Activated gamma-delta T cell (primary cell): ENCODE measurements around the gene F2RL3.

Source experiments
- DNase-seq: peaks from one replicate; lab custom pipeline; 2025; lab: John Stamatoyannopoulos, UW

Gene F2RL3

DNA sequence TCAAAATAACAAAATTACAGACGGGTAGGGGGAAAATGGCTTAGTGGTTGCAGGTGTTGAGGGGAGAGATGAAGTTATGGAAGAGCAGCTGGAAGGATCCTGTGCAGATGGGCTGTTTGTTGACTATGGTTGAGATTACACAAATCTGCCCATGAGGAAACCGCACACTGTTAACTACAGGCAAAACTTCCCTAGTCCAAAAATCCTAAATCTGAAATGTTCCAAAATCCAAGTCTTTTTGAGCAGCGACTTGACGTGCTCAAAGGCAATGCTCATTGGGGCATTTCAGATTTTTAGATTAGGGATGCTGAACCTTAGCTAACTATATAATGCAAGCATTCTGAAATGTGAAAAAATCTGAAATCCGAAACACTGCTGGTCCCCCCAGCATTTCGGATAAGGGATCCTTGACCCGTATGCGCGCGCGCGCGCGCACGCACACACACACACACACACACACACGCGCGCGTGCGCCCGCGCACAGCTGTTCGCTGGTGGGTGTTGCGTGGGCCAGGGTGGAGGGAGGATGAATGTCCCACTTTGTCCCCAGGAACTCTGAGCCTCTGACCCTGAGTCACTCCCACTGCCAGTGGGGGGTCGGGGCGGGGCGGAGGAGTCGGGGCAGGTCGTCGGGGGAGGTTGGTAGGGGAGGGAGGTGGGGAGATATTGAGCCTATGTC lies 6.8 kb downstream of the F2RL3 start:
- DNase-seq, result no peak

DNA sequence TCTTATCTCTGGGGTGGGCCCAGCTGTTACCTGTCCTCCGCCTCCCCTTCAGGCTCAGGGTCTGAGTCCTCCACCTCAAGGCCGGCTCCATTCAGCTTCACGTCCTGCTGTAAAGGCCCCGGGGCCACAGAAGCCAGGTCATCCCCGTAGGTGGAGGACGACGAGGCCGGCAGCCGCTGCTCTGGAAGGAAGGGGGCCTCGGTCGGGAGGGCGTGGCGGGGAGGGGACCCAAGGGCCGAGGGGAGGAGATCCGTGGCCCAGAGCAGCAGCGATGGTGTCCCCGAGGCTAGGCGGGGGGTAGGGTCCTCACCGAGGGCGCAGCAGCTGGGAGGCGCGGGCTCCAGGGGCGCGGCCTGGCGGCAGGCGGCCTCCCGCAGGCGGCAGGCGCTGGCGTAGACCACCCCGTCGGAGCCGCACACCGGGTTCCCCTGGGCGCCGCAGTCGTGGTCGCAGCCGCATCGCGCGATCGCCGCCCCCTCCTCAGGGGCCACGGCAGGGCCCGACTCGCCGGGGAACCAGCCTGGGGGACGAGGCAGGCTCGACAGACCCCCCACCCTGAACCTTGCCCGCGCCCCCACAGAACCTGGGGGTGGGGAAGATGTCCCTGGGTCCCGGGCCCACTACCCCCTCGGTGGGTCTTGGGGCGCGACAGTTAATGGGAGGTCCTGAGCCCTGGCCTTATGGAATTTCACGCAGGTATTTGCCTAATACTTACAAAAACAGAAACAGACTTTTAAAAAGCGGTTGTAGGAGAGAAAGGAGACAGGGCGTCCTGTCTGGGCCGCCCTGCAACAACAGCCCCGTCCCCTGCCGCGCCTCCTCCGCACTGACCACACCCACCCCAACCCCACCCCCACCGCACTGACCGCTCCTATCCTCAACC lies 7.6 kb downstream of the F2RL3 start:
- DNase-seq, result no peak

DNA sequence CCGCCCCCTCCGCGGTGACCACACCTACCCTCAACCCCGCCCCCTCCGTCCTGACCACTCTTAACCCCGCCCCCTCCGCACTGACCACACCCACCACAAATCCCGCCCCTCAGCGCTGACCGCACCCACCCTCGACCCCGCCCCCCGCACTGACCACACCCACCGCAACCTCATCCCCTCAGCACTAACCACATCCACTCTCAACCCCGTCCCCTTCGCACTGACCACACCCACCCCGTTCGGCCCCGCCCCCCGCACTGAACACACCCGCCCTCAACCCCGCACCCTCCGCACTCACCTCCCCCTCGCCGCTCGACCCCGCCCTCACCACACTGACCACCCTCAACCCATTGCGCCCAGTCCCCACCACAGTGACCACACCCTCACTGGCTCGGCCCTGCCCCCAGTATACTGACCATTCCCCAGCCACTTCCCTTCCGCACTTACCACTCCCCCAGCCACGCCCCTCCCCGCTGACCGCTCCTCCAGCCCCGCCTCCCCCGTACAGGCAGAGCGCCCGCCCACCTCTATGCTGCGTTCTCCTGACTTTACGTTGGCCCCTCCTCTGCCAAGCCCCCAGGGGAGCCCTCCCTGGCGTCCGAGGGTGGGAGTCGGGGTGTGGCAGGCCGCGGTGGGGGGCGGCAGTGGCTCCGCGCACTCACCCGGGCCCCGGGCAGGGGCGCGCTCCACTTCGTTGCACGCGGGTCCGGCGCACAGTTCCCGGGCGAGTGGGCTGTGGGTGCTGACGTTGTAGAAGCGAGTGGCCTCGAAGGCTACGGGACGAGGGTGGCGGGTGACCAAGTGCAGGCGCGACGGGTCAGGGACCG lies 8.4 kb downstream of the F2RL3 start:
- peak; percentile 53 for DNase-seq

DNA sequence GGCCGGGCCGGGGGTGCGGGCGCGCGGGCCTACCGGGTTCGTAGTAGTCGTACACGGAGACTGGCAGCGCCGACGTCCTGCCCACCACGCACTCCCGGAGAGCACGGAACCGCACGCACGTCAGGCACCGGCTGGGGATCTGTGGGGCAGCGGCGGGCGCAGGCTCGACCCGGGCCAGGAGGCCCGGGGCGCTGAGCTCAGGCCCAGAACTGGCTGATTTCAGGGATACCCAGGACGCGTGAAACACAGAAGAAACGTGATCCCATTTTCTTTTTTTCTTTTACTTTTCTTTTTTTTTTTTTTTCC lies 9.0 kb downstream of the F2RL3 start:
- DNase-seq, result no peak

DNA sequence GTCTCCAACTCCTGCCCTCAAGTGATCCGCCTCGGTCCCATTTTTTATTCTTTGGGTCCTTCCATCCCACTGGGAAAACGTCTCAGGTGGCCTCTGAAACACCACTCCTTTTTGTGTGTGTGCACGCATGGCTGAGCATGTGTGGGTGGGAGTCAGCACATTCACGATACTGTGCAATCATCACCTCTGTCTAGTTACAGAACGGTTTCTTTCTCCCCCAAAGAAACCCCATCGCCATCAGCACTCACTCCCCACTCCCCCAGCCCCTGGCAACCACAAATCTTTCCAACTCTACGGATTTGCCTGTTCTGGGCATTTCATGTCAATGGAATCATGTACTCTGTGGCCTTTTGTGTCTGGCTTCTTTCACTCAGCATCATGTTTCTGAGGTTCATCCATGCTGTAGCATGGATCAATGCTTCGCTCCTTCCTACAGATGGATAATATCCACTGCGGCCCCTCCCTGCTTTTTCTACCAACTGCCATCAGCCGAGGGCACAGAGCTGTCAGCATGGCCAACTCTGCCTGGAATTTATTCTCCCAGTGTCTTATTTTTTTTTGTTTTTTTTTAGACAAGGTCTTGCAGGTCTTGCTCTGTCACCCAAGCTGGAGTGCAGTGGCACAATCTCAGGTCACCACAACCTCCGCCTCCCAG lies 9.7 kb downstream of the F2RL3 start:
- no peak for DNase-seq

DNA sequence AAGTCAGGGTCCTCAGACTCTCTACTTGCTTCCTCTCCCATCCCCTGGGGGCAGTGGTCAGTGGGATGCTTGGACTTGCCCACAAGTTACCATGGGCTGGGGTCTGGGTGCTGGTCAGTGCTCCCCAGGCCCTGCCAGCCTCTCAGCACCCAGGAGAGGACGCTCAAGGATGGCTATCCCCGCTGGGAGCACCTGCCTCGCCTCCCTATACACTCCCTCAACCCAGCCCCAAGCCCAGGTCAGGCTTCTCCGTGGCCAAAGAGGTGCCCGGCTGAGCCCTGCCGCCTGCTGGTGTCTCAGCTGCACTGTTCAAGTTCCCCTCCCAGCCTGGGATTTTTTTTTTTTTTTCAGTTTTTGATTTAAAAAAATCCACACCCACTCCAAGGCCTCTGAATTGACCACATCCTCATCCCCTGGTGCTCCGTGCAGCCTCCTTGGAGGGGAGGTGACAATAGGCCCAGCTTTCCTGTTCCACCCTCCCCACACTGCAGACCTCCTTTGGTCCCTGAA lies 10.8 kb downstream of the F2RL3 start:
- no peak for DNase-seq

DNA sequence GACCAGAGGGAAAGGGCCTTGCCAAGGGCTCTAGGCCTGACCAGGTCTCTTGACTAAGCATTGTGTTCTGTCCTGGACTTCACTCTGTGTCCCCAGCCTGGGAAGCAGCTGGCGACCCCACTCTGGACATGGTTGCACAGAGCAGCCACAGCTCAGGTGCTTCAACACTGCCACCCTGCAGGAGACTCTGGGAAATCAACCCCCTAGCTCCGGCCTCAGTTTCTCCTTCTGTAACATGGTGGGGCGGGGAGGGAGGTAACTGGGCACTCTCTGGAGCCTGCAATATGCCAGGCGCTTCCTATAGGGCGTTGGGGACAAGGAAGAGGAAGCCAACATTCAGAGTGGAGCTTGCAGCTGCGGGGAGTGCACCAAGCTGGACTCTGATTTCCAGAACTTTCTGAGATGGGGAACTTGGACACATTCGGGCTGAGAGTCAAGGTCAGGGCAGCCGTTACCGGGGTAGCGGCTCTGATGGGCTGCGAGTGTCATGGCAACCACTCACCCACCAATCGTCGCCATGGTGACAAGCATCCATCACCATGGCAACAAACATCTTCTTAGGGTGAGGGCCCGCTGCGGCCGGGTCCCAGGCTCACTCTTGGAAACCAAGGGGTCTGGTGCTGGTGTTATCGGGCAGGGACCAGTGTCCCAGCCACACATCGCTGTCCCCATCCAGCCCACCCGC lies 12.8 kb downstream of the F2RL3 start:
- no peak for DNase-seq

DNA sequence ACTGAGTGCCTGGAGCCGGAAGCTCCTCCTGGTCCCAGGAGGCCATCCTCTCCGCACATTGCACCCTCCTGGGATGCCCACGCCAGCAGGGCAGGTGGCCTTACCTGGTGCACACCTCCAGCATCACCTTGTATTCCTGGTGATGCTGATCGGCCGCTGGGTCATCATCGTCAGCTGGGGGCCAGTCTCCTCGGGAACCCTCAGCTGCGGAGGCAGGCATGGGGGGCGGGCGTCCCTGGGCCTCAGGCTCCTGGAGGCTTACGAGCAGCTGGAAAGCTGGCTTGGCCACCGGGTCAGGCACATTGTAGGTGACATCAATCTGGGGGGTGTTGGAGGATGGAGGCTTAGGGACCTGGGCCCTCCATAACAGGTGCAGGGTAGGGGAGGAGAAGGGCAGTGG lies 13.7 kb downstream of the F2RL3 start:
- DNase-seq, result no peak

DNA sequence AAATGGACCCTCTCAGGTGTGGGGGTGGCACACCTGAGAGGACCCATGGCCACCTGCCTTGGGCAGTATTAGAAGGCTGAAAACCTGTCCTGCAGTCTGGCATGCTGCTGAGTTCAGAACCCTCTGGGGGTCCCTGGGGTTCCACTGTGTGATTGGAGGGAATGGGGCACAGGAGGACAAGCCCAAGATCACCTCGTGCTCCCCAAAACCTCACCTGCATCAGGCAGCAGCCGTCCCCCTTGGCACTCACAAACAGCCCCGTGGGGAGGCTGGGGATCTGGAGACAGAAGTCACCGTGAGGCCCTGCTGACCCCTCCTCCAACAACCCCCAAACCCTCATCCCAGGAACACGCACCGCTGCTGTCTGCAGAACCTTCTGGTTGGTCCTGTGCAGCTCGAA lies 14.5 kb downstream of the F2RL3 start:
- no peak for DNase-seq

DNA sequence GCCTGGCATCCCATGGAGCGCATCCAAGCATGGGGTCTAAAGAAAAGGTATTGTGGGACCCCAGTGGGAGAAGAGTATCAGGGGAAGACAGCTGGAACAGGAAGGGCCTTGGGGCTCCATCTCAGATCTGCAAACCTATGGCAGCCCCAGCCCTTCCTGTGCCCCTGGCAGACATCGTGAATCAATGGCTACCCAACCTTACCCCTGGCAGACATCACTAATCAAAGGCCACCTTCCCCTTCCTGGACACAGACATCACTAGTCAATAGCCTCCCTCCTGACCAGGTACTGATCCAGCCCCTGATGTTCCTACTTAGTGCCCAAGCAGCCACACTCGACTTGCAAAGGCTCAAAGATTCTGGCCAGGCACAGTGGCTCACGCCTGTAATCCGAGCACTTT lies 15.8 kb downstream of the F2RL3 start:
- no peak for DNase-seq

DNA sequence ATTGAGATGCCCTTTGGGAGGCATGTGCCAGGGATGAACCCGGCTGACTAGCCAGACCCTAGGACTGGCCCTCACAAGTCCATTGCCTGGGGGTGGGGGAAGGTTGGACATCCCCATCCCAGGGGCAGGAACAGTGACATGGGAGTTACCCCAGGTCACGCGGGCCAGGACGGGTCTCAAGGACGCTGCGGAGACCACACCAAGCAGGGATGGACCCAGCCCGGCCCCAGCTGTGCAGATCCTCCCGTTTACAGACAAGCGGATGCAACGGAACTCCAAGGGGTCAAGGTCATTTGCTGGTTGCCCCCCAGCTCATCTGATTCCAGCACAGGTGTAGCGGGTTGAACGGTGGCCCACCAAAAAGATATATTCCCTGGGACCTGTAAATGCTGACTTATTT lies 20.0 kb downstream of the F2RL3 start:
- no peak for DNase-seq

DNA sequence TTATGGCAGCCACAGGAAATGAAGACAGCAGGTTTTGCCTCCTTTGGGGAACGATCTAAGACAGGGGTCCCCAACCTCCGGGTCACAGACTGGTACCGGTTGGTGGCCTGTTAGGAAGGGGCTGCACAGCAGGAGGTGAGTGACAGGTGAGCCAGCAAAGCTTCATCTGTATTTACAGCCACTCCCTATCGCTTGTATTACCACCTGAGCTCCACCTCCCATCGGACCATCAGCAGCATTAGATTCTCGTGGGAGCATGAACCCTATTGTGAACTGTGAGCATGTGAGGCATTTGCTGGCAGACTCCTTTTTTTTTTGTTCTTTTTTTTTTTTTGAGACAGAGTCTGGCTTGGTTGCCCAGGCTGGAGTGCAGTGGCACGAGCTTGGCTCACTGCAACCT lies 22.2 kb downstream of the F2RL3 start:
- no peak for DNase-seq

DNA sequence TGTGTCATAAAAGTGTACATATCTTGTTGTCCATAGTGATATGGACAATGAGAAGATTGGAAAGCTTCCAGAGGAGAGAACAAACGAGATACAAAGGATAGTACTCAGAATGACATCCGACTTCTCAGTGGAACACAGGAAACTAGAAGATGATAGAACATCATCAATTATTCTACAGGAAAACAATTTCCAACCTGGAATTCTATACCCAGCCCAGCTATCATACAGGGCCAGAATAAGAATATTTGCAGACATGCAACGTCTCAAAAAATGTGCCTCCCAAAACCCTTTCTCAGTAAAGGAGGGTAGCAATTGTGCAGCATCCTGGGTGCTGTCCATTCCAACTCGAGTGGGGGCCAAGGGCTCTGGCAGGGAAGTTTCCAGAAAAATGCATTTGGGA lies 24.0 kb downstream of the F2RL3 start:
- no peak for DNase-seq

DNA sequence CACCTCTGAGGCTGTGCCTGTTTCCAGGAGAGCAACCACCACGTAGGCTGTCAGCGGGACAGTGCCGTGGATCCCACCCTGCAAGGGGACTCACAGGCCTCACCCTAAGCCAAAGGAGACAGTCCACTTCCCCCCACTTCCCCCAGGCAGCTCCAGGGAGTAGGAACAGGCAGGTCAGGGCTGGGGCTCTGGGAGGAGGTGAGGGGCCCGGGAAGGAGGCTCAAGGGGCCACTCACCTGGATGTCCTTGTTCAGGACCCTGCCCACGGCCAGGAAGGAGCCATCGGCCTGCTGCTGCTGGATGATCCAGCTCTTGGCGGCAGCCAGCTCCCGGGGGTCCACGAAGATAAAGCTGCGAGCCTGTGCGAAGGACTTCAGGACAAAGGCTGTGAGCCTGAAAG lies 25.6 kb downstream of the F2RL3 start:
- no peak for DNase-seq

DNA sequence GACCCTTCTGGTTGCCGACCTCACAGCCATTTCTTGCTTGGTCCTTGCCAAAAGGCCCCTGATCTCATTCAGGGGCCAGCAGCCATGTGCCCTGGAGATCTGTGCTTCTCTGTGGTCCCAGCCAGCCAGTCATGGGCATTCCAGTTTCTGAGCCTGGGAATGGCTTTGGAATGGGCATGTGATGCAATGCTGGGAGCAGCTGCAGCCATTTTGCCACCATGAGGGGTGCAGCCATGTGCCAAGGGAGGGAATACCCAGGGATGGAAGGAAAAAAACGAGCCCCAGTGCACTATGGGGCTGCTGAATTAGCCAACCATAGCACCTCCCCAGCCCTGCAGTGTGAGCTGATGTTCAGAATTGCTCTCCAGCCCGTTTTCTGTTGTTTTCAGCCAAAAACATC lies 26.3 kb downstream of the F2RL3 start:
- no peak for DNase-seq

DNA sequence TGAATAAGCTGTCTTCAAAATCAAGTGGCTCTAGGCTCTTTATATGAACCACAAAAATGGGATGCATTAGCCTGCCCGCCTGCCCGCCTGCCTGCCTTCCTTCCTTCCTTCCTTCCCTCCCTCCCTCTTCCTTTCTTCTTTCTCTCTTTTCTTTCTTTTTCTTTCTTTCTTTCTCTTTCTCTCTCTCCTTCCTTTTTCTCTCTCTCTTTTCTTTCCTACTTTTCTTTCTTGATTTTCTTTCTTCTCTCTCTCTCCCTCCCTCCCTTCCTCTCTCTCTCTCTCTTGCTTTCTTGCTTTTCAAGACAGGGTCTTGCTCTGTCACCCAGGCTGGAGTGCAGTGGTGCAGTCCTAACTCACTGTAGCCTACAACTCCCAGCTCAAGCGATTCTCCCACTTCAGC lies 26.9 kb downstream of the F2RL3 start:
- DNase-seq, result no peak

DNA sequence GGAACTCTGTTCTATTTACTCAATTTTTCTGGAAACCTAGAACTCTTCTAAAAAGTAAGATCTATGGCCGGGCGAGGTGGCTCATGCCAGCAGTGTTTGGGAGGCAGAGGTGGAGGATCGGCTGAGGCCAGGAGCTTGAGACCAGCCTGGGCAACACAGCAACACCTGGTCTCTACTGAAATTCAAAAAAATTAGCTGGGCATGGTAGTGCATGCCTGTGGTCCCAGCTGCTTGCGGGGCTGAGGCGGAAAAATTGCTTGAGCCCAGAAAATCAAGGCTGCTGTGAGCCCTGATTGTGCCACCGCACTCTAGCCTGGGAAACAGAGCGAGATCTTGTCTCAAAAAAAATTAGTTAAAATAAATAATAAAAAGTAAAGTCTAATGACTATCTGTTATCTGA lies 28.6 kb downstream of the F2RL3 start:
- DNase-seq, result no peak

DNA sequence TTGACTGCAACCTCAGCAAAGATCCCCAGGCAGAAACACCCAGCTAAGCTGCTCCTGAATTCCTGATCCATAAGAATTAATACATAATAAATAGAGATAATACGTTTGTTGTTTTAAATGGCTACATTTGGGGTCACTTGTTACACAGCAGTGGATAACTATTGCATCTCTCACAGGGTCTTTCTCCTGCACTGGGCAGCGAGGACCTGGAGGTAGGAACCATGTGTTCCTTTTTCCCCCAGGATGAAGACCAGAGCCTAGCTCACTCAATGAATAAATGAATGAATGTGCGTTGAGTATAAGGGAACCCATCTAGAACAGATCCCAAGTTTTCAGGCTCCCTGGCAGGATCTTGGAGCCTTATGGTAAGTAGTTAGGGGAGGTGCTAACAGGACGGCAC lies 30.7 kb downstream of the F2RL3 start:
- no peak for DNase-seq

DNA sequence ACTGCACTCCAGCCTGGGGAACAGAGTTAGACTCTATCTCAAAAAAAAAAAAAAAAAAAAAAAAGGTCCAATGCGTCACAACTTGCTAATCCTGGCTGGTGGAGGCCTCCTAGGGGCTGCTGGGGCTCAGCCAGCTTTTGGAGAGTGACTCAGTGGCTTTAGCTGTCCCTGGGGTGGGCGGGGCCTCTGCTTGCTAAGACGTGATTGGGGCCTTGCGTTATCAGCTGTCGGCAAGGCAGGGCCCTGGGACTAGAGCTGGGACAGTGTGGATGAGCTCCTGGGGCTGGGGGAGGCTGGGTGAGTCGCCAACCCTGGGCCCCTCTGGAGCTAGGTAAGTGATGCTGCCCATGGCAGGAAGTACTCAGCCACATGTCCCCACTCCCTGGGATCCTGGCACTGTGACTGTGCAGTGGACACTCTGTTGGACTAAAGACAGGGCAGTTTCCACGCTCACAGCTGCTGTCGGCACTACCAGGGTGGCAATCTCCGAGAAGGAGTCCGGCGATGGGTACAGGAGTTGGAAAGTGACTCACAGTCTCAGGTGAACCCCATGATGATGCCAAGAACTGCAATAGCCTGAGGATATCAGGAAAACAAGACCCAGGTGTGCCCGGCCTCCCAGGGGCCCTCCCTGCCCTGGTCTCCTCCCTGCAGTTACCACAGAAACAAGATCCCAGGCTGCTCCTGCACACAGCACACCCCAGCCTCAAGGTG lies 32.2 kb downstream of the F2RL3 start:
- DNase-seq, result no peak

DNA sequence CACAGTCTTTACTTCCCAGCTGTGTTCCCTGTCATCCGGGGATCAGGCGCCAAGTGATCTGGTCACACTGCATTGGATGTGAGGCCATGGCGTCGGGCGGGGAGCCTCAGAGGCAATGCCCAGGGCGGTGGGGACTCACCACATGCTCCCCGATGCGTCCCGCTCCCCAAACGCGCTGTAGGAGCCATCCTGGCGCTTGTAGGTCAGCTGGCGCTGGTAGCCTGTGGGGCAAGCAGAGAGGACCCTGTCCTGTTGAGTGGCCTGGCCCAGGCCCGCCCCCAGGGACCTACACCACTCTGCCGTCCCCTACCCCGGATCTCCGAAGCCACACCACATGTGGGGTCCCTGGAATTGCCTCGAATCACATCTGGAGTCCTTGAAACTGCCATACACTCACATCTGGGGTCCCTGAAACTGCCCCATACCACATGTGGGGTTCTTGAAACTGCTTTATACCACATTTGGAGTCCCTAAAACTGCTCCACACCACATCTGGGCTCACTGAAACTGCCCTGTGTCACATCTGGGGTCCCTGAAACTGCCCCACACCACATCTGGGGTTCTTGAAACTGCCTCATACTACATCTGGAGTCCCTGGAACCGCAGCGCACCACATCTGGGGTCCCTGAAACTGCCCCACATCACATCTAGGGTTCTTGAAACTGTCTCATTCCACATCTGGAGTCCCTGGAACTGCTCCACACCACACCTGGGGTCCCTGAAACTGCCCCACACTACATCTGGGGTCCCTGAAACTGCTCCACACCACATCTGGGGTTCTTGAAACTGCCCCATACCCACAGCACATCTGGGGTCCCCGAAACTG lies 33.2 kb downstream of the F2RL3 start:
- DNase-seq, result no peak
